Effector CD8-positive, alpha-beta T cell (primary cell): ENCODE data around the gene FREM2.

Experiments used
- DNase-seq: peaks from one replicate; lab custom pipeline; 2025; lab: John Stamatoyannopoulos, UW

FREM2 gene

GRCh38 chr13:38898481-38898880 lies 211.6 kb downstream of the FREM2 start:
- DNase-seq: no peak

GRCh38 chr13:38899571-38899970 lies 212.7 kb downstream of the FREM2 start:
- no peak for DNase-seq

GRCh38 chr13:38900188-38900587 lies 213.3 kb downstream of the FREM2 start:
- no peak for DNase-seq

GRCh38 chr13:38902551-38902950 lies 215.7 kb downstream of the FREM2 start:
- DNase-seq: no peak

- no peak for DNase-seq
Measured at GRCh38 chr13:38905081-38905480, 218.2 kb downstream of the FREM2 start.

- DNase-seq: no peak
Measured at GRCh38 chr13:38905861-38906260, 219.0 kb downstream of the FREM2 start.

GRCh38 chr13:38908574-38908973 lies 221.7 kb downstream of the FREM2 start:
- no peak for DNase-seq

GRCh38 chr13:38914070-38914469 lies 227.2 kb downstream of the FREM2 start:
- no peak for DNase-seq

- DNase-seq: no peak
Measured at GRCh38 chr13:38921081-38921480, 234.2 kb downstream of the FREM2 start.

GRCh38 chr13:38922170-38922569 lies 235.3 kb downstream of the FREM2 start:
- no peak for DNase-seq

GRCh38 chr13:38933786-38934185 lies 246.9 kb downstream of the FREM2 start:
- no peak for DNase-seq
